H1 (cell line): ENCODE data around the gene DNAH12.

ENCODE experiments used
- CHD2 ChIP-seq: IDR thresholded peaks from 2 replicates; pipeline ENCODE4 v1.6.1; 2012; ENCODE audit warnings: low read length, improper control_type of control experiment
- CREB1 ChIP-seq: IDR thresholded peaks from 2 replicates; pipeline ENCODE4 v1.6.1; 2012; ENCODE audit warnings: inconsistent platforms
- EP300 ChIP-seq, 2 experiments: IDR thresholded peaks; 1 replicate in 1 of 2; 2 replicates in 1 of 2; pipeline ENCODE4 v1.6.1; 2011 to 2012; ENCODE audit warnings: low read depth in 2 of 2, low read length in 2 of 2, mild to moderate bottlenecking in 2 of 2, borderline replicate concordance in 1 of 2, inconsistent platforms in 1 of 2, moderate library complexity in 1 of 2
- HDAC6 ChIP-seq: IDR thresholded peaks from one replicate; pipeline ENCODE4 v1.7.1; 2012; ENCODE audit warnings: low read depth, mild to moderate bottlenecking, inconsistent platforms, low read length, moderate library complexity
- JUN ChIP-seq: IDR thresholded peaks from 2 replicates; pipeline ENCODE4 v1.6.1; 2011; ENCODE audit warnings: low read depth, mild to moderate bottlenecking, improper control_type of control experiment, low read length
- NRF1 ChIP-seq: IDR thresholded peaks from 2 replicates; pipeline ENCODE4 v1.6.1; 2011; ENCODE audit warnings: mild to moderate bottlenecking, low read depth, low read length, improper control_type of control experiment
- POLR2A ChIP-seq, 2 experiments: IDR thresholded peaks; 1 replicate in 1 of 2; 2 replicates in 1 of 2; pipeline ENCODE4 v1.6.1; 2011; ENCODE audit warnings: low read depth in 2 of 2, low read length in 2 of 2, mild to moderate bottlenecking in 2 of 2; ENCODE audit errors: control extremely low read depth in 1 of 2
- POLR2AphosphoS5 ChIP-seq: IDR thresholded peaks from 2 replicates; pipeline ENCODE4 v1.6.1; 2011; ENCODE audit warnings: low read depth, low read length
- RFX5 ChIP-seq: IDR thresholded peaks from 2 replicates; pipeline ENCODE4 v1.6.1; 2011; ENCODE audit warnings: low read depth, low read length, improper control_type of control experiment, borderline replicate concordance
- SIX5 ChIP-seq: IDR thresholded peaks from 2 replicates; pipeline ENCODE4 v1.6.1; 2011; ENCODE audit warnings: mild to moderate bottlenecking, low read depth, low read length
- TAF1 ChIP-seq: IDR thresholded peaks from 2 replicates; pipeline ENCODE4 v1.6.1; 2011; ENCODE audit warnings: mild to moderate bottlenecking, low read depth, low read length
- TEAD4 ChIP-seq: IDR thresholded peaks from 2 replicates; pipeline ENCODE4 v1.6.1; 2012; ENCODE audit warnings: low read depth, low read length, inconsistent platforms, mixed read lengths
- ZNF274 ChIP-seq: IDR thresholded peaks from 2 replicates; pipeline ENCODE4 v1.7.0; 2012; ENCODE audit warnings: low read length, borderline replicate concordance; ENCODE audit errors: extremely low read depth
- TF ChIP-seq, protein P1 (sequence below), 3 experiments: IDR thresholded peaks; 1 replicate in 2 of 3; 2 replicates in 1 of 3; pipeline versions ENCODE4 v1.5.1 to v1.6.1; 2011; ENCODE audit warnings: low read length in 3 of 3, mild to moderate bottlenecking in 3 of 3, inconsistent platforms in 2 of 3, low read depth in 1 of 3, moderate library complexity in 1 of 3; ENCODE audit not compliant: insufficient read depth in 1 of 3; ENCODE audit errors: control extremely low read depth in 1 of 3

DNA sequence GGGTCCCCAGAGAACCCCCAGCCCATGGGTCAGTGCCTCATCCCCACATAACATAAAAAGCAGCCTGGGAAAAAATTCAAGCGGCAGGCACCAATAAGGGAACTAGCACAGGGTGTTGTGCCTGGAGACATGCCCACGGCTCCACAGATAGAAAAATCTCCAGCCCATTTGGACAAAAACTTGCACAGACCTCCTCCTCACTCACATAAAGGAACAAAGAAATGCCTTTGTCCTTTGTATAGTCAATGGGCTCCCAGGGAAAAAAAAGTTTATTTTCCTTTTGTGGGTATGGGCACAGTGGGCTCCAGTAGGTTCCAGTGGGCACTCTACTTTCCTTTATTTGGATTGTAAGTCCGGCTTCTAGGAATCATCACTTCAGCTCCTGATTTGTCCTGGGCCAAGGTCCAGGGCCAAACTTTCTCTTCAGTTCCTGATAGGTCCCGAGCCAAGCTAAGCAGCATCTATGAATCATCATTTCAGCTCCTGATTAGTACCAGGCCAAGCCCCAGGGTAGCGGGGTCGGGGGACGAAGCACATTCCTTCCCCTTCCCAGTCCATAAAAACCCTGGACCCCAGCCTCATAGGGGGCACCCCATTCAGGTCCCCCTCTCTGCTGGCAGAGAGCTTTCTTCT lies 1.6 kb upstream of the DNAH12 start:
- no peak for TF ChIP-seq NRF1
- TF ChIP-seq, protein P1, sequence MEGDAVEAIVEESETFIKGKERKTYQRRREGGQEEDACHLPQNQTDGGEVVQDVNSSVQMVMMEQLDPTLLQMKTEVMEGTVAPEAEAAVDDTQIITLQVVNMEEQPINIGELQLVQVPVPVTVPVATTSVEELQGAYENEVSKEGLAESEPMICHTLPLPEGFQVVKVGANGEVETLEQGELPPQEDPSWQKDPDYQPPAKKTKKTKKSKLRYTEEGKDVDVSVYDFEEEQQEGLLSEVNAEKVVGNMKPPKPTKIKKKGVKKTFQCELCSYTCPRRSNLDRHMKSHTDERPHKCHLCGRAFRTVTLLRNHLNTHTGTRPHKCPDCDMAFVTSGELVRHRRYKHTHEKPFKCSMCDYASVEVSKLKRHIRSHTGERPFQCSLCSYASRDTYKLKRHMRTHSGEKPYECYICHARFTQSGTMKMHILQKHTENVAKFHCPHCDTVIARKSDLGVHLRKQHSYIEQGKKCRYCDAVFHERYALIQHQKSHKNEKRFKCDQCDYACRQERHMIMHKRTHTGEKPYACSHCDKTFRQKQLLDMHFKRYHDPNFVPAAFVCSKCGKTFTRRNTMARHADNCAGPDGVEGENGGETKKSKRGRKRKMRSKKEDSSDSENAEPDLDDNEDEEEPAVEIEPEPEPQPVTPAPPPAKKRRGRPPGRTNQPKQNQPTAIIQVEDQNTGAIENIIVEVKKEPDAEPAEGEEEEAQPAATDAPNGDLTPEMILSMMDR (IDR thresholded peaks at IDR 0.05; ENCODE audit: control extremely low read depth in 1 of 3, insufficient read depth in 1 of 3, low read depth in 1 of 3, low read length in 3 of 3): no peak
- TF ChIP-seq ZNF274: no peak
- no peak for TF ChIP-seq HDAC6
- no peak for TF ChIP-seq TEAD4
- no peak for TF ChIP-seq RFX5
- TF ChIP-seq JUN: no peak
- TF ChIP-seq CHD2: no peak
- no peak for TF ChIP-seq CREB1
- no peak for TF ChIP-seq POLR2A (IDR thresholded peaks at IDR 0.05; ENCODE audit: control extremely low read depth in 1 of 2, low read depth in 2 of 2, low read length in 2 of 2)
- no peak for TF ChIP-seq SIX5
- no peak for TF ChIP-seq EP300 (IDR thresholded peaks at IDR 0.05; ENCODE audit: borderline replicate concordance in 1 of 2, low read depth in 2 of 2, low read length in 2 of 2)
- TF ChIP-seq POLR2AphosphoS5: no peak
- TF ChIP-seq TAF1: no peak
